ENCODE measurements around the gene SUN5. TPM values are rescaled to one million over a fixed set of nuclear protein-coding genes. Genes with fewer than 3 reads are reported as not detected.

SUN5 gene
- total RNA-seq, 6 experiments from 2014 or later = not detected

DNA sequence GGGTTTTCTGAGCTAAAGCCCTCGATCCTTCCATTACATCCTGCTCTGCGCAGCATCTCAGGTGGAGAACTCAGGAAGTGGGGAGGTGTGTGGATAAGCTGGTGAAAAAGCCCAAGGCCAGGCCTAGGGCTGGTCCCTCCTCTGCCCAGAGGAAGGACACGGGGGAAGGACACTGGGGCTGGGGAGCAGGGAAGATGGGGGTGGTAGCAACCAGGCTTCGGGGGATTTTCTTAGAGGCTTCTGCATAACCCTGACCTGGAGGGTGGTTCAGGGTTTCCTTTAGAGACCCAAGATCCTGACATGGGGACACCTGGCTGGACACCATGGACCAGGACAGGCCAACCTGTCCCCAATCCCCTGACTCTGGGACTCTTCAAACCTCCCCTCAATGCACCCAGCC lies 37.9 kb downstream of the SUN5 start:
- intact Hi-C loops (cut with DNase I) = no loop called here
- Histone ChIP-seq H3K27me3 (no peaks in the 10 kb centered on the region), H3K9me3 (no peaks in the 10 kb centered on the region), H3K4me1 (no peaks in the 10 kb centered on the region), H3K27ac (no peak overlapping the region), H3K4me3 (no peak overlapping the region), H3K36me3 (no peaks in the 10 kb centered on the region)
- ATAC-seq (no peak), DNase-seq (no peak)
- 84% methylated on average over 3 of the region's 4 CpGs for WGBS (ENCODE audit: insufficient coverage, low coverage, low lambda C conversion rate, missing lambda C conversion rate)
- TF ChIP-seq POLR2A (IDR thresholded peaks at IDR 0.05) = no peak
- TF ChIP-seq, protein P1, sequence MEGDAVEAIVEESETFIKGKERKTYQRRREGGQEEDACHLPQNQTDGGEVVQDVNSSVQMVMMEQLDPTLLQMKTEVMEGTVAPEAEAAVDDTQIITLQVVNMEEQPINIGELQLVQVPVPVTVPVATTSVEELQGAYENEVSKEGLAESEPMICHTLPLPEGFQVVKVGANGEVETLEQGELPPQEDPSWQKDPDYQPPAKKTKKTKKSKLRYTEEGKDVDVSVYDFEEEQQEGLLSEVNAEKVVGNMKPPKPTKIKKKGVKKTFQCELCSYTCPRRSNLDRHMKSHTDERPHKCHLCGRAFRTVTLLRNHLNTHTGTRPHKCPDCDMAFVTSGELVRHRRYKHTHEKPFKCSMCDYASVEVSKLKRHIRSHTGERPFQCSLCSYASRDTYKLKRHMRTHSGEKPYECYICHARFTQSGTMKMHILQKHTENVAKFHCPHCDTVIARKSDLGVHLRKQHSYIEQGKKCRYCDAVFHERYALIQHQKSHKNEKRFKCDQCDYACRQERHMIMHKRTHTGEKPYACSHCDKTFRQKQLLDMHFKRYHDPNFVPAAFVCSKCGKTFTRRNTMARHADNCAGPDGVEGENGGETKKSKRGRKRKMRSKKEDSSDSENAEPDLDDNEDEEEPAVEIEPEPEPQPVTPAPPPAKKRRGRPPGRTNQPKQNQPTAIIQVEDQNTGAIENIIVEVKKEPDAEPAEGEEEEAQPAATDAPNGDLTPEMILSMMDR (IDR thresholded peaks at IDR 0.05) = no peak

- WGBS (ENCODE audit: insufficient coverage, low coverage, low lambda C conversion rate, missing lambda C conversion rate) = 64% methylated on average over 4 of the region's 12 CpGs
- DNase-seq (peak in 1 of 3 donors; percentile 39), ATAC-seq (no peak)
- Histone ChIP-seq H3K9me3 (no peaks in the 10 kb centered on the region), H3K27me3 (no peaks in the 10 kb centered on the region), H3K27ac (no peak overlapping the region), H3K36me3 (no peaks in the 10 kb centered on the region), H3K4me3 (no peak overlapping the region), H3K4me1 (no peaks in the 10 kb centered on the region)
- intact Hi-C loops (cut with DNase I) = no loop called here
- TF ChIP-seq, protein P1 (IDR thresholded peaks at IDR 0.05) = no peak
- no peak for TF ChIP-seq POLR2A (IDR thresholded peaks at IDR 0.05)
Measured at GRCh38 chr20:32965581-32966373, 38.5 kb downstream of the SUN5 start.

DNA sequence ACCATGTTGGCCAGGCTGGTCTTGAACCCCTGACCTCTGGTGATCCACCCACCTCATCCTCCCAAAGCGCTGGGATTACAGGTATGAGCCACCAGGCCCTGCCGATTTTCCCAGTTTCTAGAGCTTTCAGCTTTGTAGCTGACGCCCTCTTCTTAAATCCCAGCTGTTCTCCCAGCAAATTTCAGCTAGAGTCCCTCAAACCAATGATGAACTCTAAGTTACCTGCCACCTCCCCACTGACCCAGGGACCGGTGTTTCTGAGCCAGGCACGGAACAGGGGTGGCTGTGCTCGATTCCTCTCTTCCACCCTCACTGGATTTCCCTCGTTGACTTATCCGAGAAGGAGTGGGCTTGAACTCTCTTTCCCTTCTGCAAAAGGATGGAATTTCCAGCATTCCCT lies 39.1 kb downstream of the SUN5 start:
- ATAC-seq (no peak), DNase-seq (peak in 1 of 3 donors; percentile 10)
- WGBS (ENCODE audit: insufficient coverage, low coverage, low lambda C conversion rate, missing lambda C conversion rate) = 78% methylated on average over 8 of the region's 8 CpGs
- intact Hi-C loops (cut with DNase I) = no loop called here
- TF ChIP-seq, protein P1 (IDR thresholded peaks at IDR 0.05) = no peak
- TF ChIP-seq POLR2A (IDR thresholded peaks at IDR 0.05) = no peak
- Histone ChIP-seq H3K4me3 (no peak overlapping the region), H3K36me3 (no peaks in the 10 kb centered on the region), H3K27me3 (no peaks in the 10 kb centered on the region), H3K4me1 (no peaks in the 10 kb centered on the region), H3K9me3 (no peaks in the 10 kb centered on the region), H3K27ac (no peak overlapping the region)

DNA sequence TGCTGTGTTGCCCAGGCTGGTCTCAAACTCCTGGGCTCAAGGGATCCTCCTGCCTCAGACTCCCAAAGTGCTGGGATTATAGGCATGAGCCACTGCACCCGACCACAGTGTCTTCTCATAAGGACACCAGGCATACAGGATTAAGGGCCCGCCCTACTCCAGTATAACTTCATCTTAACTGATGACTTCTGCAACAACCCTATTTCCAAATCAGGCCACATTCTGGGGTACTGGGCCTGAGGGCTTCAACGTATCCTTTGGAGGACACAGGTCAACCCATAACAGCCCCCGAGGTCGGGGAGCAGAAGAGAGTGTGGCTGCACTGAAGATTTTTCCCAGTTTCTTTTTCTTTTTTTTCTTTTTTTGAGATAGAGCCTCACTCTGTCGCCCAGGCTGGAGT lies 39.7 kb downstream of the SUN5 start:
- 69% methylated on average over 5 of the region's 6 CpGs for WGBS (ENCODE audit: insufficient coverage, low coverage, low lambda C conversion rate, missing lambda C conversion rate)
- no peaks in the 10 kb centered on the region for H3K9me3 ChIP-seq
- intact Hi-C loops (cut with DNase I) = no loop called here
- TF ChIP-seq, protein P1 (IDR thresholded peaks at IDR 0.05) = no peak
- no peak for TF ChIP-seq POLR2A (IDR thresholded peaks at IDR 0.05)
- no peaks in the 10 kb centered on the region for H3K36me3 ChIP-seq
- no peak overlapping the region for H3K4me3 ChIP-seq
- no peaks in the 10 kb centered on the region for H3K4me1 ChIP-seq
- H3K27me3 ChIP-seq = no peaks in the 10 kb centered on the region
- ATAC-seq = no peak
- H3K27ac ChIP-seq = no peak overlapping the region
- peak in 1 of 3 donors; percentile 13 for DNase-seq
